NCI-H226 (cell line): ENCODE data around the gene ZMYND8.
"Not testable (repeated sequence)": the region's sequence is repeated elsewhere in the genome, so short reads cannot be mapped to it uniquely, and the experiment has no call there.

Source experiments
- DNase-seq: peaks from one replicate; pipeline ENCODE4 v3.0.0-alpha.2; 2015

Gene ZMYND8

DNA sequence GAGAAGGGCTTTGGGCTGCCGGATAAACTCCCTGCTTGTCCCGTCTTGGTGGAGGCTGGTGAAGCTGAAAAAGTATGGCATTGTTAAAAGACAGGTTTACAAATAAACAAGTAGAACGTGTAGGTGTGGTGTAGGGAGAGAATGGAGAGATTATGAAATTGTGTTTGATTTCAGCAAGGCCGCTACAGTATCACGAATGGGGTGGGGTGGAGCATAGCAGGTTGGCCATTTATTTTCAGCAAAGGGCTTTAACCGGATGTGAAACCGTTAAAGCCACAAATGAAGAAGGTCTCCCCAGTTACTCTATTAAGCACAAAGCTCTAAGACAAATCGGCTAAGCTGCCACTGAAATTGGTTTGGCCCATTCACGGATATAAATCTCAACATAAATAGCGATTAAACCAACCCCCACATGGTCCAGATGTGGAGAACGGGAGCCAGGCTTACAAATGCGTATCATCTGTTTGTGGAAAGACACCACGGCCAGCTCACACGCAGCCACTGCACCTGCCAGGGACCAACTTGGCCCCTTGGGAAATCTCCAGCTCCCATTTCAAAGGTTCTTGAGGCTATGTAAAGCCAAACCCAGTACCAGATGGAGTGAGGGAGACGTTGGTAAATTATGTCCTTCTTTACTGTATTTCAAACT is 94.0 kb downstream of the ZMYND8 start:
- no peak for DNase-seq

DNA sequence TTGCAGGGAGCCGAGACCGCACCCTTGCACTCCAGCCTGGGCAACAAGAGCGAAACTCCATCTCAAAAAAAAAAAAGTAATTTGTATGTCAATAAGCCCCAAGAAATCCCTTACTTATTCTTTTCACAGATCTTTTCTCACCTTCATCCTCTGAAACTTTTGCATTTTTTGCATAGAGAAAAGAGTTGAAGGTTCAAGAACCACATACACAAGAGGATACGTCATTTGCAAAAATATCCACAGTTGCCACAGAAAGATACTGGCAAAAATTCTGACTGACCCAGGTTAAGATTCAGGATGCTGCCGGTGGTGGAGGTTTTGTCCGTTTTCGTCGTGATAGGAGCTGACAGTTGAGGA is 94.5 kb downstream of the ZMYND8 start:
- DNase-seq = no peak

DNA sequence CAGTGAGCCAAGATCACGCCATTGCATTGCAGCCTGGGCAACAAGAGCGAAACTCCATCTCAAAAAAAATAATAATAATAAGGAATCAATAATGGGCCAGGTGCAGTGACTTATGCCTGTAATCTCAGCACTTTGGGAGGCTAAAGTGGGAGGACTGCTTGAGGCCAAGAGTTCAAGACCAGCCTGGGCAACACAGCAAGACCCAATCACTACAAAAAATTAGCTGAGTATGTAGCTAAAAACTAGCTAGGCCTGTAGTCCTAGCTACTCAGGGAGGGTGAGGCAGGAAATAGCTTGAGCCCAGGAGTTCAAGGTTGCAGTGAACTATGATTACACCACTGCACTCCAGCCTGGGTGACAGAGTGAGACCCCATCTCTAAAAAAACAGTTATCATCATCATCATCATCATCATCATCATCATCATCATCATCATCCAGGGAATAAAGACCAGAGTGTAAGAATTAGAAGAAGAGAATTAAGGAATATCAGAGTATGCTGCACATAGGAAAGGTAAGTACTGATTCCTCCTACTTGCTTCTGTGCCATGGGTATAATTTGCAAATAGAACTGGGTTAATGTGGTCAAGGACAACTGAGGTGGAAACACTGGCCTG is 95.2 kb downstream of the ZMYND8 start:
- not testable (repeated sequence) for DNase-seq

DNA sequence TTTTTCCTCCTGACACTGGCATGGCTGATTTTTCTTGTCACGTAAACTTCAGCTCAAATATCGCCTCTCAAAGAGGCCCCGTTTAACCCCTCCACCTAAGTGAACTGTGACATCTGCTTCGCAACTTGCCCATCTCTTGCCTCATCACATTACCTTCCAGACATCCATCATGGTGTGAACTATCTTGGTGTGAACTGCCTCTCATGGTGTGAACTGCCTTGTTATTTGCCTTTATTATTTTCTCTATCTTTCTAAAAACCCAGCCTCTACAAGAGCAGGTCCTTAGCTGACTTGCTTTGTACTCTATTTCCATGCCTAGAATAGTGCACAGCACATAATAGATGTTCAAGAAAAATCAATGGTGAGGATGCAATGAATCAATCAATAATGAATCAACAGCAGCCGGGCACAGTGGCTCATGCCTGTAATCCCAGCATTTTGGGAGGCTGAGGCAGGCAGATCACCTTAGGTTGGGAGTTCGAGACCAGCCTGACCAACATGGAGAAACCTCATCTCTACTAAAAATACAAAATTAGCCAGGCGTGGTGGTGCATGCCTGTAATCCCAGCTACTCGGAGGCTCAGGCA is 95.9 kb downstream of the ZMYND8 start:
- DNase-seq = not testable (repeated sequence)

DNA sequence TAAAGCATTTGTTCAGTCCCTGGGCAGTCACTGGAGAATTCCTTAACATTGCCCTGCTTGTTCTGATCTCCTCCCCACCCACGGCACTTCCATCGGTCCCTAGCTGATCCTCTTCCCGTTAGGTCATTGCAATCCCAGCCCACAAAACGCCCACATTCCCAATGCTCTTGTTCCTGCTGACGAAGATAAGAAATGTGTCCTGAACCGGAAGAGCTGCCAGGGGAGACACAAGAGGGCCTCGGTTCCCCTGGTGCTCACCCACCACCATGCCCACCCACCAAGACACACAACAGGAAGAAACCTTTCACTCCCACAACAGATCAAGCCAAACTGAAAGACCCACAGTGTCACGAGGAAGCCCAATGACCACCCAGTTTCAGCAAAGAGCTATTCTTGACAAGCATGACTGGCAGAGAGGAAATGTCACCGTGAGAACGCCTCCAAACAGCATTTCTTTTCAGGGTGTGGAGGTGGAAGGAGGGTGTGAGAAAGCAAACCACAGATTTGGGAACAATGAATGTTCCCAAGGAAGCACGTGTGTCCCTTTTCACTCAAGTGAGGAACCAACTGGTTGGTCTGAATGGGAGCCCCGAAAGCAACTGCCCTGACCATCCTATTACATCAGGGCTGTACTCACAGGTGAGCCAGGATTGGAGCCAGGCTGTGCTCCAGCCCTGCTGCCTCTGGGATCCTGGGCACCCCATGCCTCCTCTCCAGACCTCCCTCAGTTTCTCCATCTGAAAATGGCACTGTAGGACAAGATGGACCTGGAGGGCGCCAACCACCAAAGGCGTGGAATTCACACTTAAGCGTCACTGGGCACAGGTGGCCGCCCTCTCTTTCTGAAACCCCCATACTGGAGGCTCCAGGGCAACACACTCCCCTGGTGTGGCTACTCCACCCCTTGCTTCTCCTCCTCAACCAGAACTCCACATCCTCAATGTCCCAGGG is 97.5 kb downstream of the ZMYND8 start:
- no peak for DNase-seq

DNA sequence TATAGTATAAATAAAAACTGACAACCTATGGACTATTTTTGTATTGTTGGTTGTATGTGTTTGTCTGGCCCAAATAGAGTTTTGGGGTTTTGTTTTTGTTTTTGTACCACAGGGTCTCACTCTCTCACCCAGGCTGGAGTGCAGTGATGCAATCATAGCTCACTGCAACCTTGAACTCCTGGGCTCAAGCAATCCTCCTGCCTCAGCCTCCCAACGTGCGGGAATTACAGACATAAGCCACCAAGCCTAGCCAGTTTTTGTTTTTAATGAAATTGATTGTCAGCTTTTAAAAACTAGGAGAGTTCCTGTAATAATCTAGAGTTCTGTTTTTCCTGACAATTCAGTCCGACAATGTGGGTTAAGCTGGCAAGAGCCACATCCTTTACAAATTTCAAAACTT is 98.7 kb downstream of the ZMYND8 start:
- DNase-seq = no peak

DNA sequence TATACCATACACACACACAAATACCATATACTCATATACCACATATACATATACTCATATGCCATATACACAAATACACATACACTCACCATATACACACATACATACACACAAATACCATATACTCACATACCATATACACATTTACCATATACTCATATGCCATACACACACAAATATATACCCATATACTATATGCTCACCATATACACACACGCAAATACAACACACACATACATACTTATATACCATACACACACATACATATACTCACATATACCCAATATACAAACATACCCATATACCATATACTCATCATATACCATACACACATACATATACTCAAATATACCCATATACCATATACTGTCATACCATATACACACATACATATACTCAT is 99.2 kb downstream of the ZMYND8 start:
- DNase-seq = no peak

DNA sequence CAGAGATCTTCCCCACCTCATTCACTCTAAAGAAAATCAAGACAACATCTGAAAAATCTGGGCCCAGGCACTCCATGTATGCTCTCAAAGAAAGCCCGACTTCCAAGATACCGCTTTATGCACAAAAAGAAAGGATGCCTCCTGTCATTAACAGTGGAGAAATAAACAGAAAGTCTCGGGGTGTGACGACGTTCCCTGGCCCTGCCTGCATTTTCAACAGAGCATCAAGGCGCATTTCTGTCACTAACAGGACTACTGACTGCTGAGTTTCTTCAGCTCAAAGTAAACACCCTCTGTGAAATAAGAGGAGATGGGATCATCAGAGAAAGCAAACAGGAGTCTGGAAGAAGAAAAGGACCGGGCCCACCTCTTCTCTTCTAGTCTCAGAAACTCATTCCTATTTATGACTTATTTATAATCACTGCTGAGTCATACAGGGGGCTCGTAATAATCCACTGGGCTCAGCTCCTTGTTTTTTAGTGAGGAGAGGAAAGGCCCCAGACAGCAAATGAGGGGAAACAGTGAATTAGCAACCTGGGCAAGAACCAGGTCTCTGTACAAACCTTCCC is 99.7 kb downstream of the ZMYND8 start:
- DNase-seq = no peak

DNA sequence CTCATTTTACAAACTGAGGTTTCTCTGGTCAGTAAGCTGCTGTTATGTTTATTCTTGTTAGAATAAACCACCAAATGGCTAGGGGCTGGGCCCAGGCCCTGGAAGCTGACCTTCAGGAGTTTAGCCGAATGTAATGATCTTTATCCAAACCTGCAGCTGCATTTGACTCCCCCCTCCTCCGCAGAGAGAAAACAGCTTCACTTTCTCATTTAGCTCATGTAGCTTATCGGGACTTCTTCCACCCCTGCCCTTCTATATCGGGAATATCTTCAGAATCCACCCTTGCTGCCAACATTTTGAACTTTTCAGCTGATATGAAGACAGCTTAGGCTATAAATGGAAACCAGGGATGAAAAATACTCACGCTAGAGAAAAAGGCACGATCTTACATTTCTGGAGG is 102.6 kb downstream of the ZMYND8 start:
- DNase-seq = no peak

DNA sequence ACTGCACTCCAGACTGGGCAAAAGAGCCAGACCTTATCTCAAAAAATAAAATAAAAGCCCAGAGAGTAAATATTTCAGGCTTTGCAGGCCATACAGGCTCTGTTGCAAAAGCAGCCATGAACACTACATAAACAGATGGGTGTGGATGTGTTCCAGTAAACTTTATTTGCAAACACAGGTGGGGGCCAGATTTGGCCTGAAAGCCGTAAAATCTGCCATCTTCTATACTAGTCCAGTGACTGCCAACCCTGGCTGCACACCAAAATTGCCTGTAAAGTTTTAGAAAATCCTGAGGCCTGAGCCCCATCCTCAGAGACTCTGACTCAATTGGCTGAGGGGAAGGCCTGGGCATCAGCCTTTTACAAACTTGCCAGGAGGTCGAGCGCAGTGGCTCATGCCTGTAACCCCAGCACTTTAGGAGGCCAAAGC is 103.6 kb downstream of the ZMYND8 start:
- DNase-seq = no peak

DNA sequence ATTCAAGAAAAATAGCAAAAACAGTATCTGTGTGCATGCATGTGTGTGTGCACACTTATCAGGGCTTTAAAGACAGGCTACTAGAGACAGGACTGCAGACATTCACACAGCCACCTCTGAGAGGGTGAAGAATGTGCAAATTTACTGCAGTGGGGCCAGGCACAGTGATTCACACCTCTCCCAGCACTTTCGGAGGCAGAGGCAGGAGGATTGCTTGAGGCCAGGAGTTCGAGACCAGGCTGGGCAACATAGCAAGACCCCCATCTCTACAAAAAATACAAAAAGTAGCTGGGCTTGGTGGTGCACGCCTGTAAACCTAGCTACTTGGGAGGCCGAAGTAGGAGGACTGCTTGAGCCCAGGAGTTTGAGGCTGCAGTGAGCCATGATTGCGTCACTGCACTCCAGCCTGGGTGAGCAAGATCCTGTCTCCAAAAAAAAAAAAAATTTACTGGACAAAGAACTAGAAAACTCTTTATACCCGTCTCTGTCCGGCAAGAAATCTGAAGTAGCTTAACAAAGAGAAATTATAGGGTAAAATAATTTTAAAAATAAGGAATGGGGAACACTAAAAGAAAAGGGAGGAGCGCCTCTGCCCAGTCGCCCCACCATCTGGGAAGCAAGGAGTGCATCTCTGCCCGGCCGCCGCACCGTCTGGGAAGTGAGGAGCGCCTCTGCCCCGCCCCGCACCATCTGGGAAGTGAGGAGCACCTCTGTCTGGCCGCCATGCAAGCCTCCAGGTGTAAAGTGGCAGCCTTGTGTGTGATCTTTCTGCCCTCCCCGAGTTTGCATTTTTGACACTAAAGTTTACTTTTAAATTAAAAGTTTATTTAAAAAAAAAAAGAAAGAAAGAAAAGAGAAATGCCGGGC is 105.1 kb downstream of the ZMYND8 start:
- no peak for DNase-seq

DNA sequence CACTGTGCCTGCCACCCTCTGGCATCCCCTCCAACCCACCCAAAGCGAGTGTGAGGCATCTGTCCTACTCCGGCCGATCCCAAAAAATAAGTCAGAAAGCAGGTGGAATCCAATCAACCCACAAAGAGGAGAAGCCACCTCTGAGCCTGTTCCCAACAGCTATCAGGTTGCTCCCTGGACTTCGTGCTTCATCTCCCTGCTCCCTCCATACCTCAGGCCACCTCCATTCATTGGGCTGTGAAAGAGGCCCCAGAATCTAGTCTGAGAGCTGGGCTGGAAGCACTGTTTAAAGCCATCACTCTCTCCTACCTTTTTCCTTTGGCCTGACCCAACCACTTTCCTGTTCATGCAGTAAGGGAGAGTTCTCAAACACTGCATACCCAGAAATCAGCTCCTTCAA is 106.1 kb downstream of the ZMYND8 start:
- no peak for DNase-seq

DNA sequence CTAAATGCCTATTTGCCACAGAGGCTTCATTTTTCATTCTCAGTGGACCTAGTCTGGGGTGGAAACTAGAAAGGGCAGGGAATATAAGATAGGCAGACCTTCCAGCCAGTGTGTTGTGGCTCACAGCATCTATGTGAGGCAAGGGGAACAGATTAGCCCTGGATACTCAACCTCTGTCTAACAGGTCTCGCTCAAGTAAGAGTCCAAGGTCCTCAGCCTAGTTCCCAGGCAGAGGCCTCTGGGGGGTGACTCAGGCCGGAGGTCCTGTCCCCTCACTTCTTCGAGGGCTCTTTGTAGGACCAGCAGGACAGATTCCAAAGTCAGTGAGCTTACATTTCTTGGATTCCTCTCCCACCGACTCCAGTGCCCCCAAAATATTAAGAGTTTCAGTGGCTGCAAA is 106.6 kb downstream of the ZMYND8 start:
- DNase-seq = no peak

DNA sequence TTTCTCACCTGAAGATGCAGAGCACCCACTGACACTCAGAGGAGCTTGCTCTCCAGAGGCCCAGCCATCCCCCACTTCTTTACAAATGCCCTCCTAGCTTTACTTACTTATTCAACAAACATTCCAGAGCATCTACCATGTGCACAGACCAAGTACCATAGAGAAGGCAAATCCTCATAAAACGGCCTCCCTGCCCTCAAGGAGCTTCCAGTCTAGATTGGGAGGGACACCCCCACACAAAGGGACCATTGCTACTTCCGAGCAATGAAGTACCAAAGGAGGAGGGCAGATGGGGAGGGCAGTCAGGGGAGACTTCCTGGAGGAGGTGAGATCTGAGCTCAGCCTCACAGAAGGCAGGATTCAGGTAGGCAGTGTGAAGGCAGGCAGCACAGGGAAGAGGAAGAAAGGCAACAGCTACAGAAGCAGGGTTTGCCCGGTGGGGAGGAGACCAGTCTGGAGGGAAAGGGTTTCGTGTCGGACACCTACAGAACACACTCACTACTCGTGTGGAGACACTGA is 108.0 kb downstream of the ZMYND8 start:
- DNase-seq = no peak

DNA sequence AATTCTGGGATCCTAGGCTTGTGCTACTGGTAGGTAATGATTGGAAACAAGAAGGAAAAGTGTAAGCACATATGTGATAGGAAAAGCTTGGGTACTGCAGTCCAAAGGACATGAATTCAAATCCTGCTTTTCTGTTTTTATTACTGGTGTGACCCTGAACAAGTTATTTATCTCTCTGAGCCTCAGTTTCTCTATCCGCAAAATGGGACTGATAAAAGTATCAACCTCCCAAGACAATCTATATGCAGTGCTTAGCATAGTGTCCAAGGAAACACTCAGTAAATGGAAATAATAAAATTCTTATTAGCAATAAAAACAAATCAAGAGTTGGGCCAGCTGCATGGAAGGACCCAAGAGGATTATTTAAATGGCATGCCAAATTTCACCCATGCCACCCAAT is 108.5 kb downstream of the ZMYND8 start:
- no peak for DNase-seq

DNA sequence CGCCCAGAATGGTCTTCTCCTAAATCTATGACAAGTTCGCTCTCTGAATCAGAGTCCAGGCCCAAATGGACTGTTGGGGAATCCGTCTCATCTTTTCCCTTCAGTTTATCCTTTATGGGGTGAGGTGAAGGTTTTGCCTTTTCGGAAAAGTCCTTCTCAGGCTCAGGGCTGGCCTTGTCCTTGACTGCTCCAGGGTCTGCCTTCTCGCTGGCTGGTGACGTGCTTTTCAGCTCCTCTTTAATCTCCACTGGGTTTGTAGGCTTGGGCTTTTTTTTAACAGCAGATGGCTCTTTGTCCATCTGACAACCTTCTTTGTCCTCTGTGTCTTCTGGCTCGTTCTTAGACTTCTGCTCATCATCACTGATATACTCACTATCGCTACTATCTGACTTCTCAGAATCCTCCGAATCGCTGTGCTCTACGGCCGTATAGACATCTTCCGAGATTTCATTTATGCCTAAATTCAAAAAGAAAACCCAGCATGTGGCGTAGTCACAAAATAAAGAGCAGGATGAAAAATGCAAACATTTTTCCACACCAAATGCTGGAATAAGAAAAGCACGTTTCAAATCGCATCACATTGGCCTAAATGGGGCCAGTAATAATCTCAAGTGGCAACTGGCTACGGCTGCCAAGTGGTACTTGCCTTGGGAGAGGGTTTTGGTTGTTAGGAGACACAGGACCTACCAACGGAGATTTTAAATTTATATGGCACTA is 110.3 kb downstream of the ZMYND8 start:
- DNase-seq = no peak

DNA sequence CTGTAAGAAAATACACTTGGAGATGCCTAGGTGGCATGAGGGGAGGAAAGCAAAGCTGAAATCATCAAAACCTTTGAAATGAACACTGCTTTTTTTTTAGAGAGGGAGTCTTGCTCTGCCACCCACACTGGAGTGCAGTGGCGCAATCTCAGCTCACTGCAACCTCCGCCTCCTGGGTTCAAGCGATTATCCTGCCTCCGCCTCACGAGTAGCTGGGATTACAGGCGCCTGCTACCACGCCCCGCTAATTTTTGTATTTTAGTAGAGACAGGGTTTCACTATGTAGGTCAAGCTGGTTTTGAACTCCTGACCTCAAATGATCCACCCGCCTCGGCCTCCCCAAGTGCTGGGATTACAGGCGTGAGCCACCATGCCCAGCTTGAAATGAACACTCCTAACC is 111.3 kb downstream of the ZMYND8 start:
- DNase-seq = not testable (repeated sequence)

DNA sequence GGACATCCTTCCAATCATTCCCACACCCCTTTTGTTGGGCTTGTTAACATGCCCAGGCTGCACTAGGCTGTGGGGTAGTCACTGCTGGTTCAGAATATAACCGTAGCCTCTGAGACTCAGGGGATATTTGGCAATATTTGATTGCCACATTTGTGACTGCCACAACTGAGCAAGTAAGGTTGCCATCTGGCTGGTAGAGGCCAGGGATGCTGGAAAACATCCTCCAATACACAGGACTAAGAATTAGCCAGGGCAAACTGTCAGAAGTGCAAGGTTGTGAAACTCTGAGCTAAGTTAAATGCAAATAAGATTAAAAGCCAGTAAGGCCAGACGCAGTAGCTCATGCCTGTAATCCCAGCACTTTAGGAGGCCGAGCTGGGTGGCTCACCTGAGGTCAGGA is 112.0 kb downstream of the ZMYND8 start:
- no peak for DNase-seq

DNA sequence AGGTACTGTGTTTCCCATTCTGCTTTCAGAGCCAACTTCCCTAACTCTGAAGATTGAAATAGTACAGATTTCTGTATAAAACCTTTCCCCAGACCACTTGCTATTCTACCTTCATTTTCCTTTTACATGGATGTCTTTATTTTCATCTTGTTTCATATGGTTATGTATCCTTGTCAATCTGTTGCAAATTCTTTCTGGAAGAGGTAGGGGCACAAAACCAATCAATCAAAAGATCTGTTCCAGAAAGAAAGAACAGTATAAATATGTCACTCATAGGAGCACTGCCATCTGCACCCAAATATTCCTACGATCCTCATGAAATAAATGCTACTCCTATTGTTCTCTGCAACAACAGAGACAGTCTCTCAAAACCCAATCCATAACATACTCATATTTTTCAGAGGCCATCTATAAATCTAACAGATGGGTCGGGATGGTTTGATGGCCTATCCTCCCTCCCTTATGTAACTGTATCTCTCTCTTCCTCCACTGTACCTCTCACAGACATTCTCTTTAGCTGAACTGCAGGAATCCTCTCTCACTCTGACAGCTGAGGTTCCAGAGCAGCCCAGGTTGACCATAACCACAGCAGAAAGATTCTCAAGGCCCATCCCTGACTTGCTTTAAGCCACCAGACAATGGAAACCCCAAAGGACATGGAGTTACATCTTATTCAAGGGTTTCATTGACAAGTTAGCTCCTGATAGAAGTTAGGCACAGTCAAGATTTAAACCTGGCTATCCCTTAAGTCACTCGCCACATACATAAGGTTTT is 112.8 kb downstream of the ZMYND8 start:
- no peak for DNase-seq

DNA sequence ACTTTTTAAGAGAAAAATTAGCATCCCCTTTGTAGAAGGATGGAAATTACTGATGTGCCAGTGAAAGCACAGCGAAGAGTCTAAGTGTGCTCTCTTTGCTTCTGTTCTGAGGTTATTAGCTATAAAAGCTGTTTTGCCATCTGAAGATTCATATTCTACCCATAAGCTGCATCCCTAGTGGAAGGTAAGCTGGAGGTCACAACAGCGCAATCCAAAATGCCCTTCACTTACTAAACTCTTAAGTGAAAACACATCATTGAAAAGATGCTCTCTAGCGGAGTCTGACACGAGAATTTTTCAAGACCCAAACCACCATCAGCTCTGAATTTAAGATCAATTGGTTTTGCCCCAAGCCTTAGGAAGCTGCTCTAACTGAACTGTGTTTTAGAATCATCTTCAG is 113.5 kb downstream of the ZMYND8 start:
- no peak for DNase-seq
